K562 (cell line): ENCODE results near the gene PBRM1. TPM values are rescaled to one million over a fixed set of nuclear protein-coding genes. Genes with fewer than 3 reads are reported as not detected.

Source experiments
- ATAC-seq: fragments of 200-7000 bp; cut with Tn5 transposase; 3 replicates; pipeline ENCODE4 v1.9.1; 2020; ENCODE audit warnings: moderate library complexity
- BruUV-seq: library from RNA; stranded (reverse); fragments of 400-500 nt; replicated peaks from 2 replicates; lab custom pipeline; 2021; lab: Mats Ljungman, UMichigan
- CTCF ChIA-PET: fragments of 300-600 bp; formaldehyde crosslinking; extraction: SDS; loops from one replicate; lab custom pipeline; 2021; ENCODE audit warnings: low intra/inter-chr PET ratio; lab: Yijun Ruan, JAX
- POLR2A ChIA-PET: fragments of 300-600, 350-650 bp; sonication (Branson Sonifier 250); formaldehyde crosslinking; extraction: SDS; loops from one replicate; lab custom pipeline; 2021; ENCODE audit warnings: antibody characterized with exemption, inconsistent platforms; lab: Yijun Ruan, JAX
- DNase-seq, 4 experiments: peaks; one replicate each; pipeline versions ENCODE4 v3.0.0 to v3.0.0-alpha.2; 2011 to 2018; ENCODE audit warnings: low spot score in 3 of 4, mixed read lengths in 3 of 4; ENCODE audit errors: extremely low read depth in 1 of 4
- FAIRE-seq: peaks from 2 replicates; lab custom pipeline; 2011; peaks lifted over from hg19 to GRCh38; lab: Jason Lieb, UNC
- H2AFZ ChIP-seq: 2 replicates; pipeline ENCODE4 v1.6.0; 2011; ENCODE audit warnings: low read depth, low read length, control low read depth, inconsistent platforms
- H3K27ac ChIP-seq: fragments of 200-600 bp; 3 replicates; pipeline ENCODE4 v1.8.0; 2011; ENCODE audit warnings: low read depth, mild to moderate bottlenecking, control low read depth, inconsistent platforms, low read length, moderate library complexity, mixed read lengths; ENCODE audit errors: extremely low read depth
- H3K27me3 ChIP-seq, 2 experiments: fragments of 300-600 bp in 1 of 2; 2 replicates in 1 of 2; 3 replicates in 1 of 2; pipeline versions ENCODE4 v1.6.0 to v1.8.0; 2011; ENCODE audit warnings: inconsistent platforms in 2 of 2, low read length in 2 of 2, mild to moderate bottlenecking in 1 of 2, mixed read lengths in 1 of 2, moderate library complexity in 1 of 2; ENCODE audit not compliant: control insufficient read depth in 2 of 2, insufficient read depth in 2 of 2
- H3K36me3 ChIP-seq: fragments of 300-600 bp; 3 replicates; pipeline ENCODE4 v1.8.0; 2011; ENCODE audit warnings: mild to moderate bottlenecking, low read length, inconsistent platforms; ENCODE audit not compliant: control insufficient read depth, insufficient read depth
- H3K4me1 ChIP-seq, 2 experiments: fragments of 200-600 bp in 1 of 2; replicated peaks in 1 of 2; 2 replicates in 1 of 2; 3 replicates in 1 of 2; pipeline versions ENCODE4 v1.5.1 to v1.8.0; 2011; ENCODE audit warnings: inconsistent platforms in 2 of 2, low read length in 2 of 2, mild to moderate bottlenecking in 1 of 2, mixed read lengths in 1 of 2, moderate library complexity in 1 of 2; ENCODE audit not compliant: control insufficient read depth in 2 of 2, insufficient read depth in 2 of 2
- H3K4me2 ChIP-seq: 2 replicates; pipeline ENCODE4 v1.6.1; 2011; ENCODE audit warnings: low read length, control low read depth, inconsistent platforms, mixed read lengths; ENCODE audit not compliant: insufficient read depth
- H3K4me3 ChIP-seq: fragments of 200-600 bp; sonication (generic), shearing (Covaris generic); 2 replicates; pipeline ENCODE4 v1.5.1; 2016; ENCODE audit warnings: control low read depth, inconsistent platforms
- H3K79me2 ChIP-seq: fragments of 200-600 bp; 3 replicates; pipeline ENCODE4 v1.8.0; 2011; ENCODE audit warnings: low read length, inconsistent platforms; ENCODE audit not compliant: control insufficient read depth, insufficient read depth
- H3K9ac ChIP-seq, 2 experiments: 2 replicates each; pipeline versions ENCODE4 v1.6.0 to v1.6.1; 2011; ENCODE audit warnings: low read depth in 2 of 2, low read length in 2 of 2, control low read depth in 1 of 2, inconsistent platforms in 1 of 2, mild to moderate bottlenecking in 1 of 2, mixed read lengths in 1 of 2; ENCODE audit not compliant: insufficient read depth in 1 of 2
- H3K9me1 ChIP-seq: one replicate; pipeline ENCODE4 v1.6.0; 2011; ENCODE audit warnings: inconsistent platforms, mild to moderate bottlenecking, low read length, moderate library complexity; ENCODE audit not compliant: control insufficient read depth, insufficient read depth
- H3K9me3 ChIP-seq: replicated peaks from 2 replicates; pipeline ENCODE4 v1.5.1; 2011; ENCODE audit warnings: low read depth, low read length, inconsistent platforms; ENCODE audit not compliant: control insufficient read depth, insufficient read depth
- H4K20me1 ChIP-seq: replicated peaks from 2 replicates; pipeline ENCODE4 v1.6.1; 2011; ENCODE audit warnings: low read length, inconsistent platforms, mixed read lengths; ENCODE audit not compliant: control insufficient read depth, insufficient read depth
- CC2D1A ChIP-seq: fragments of 450-650 bp; IDR thresholded peaks from 2 replicates; pipeline ENCODE4 v1.6.1; 2017; ENCODE audit warnings: mild to moderate bottlenecking
- GATA2 ChIP-seq: sonication (generic); formaldehyde crosslinking; IDR thresholded peaks from 2 replicates; pipeline ENCODE4 v1.4.0; 2020; ENCODE audit warnings: mild to moderate bottlenecking, missing genetic modification reagents
- HMGN3 ChIP-seq: IDR thresholded peaks from 2 replicates; pipeline ENCODE4 v1.6.1; 2011; ENCODE audit warnings: borderline replicate concordance, low read depth, mild to moderate bottlenecking, mixed read lengths, low read length; ENCODE audit not compliant: insufficient read length; ENCODE audit errors: extremely low read depth
- MTA2 ChIP-seq: fragments of 450-650 bp; IDR thresholded peaks from 2 replicates; pipeline ENCODE4 v1.6.1; 2016; ENCODE audit warnings: low read depth
- RNF2 ChIP-seq: sonication (generic); IDR thresholded peaks from 2 replicates; pipeline ENCODE4 v1.6.1; 2016
- SMARCE1 ChIP-seq: fragments of 450-650 bp; IDR thresholded peaks from 2 replicates; pipeline ENCODE4 v1.7.1; 2016; ENCODE audit warnings: mild to moderate bottlenecking
- ZBTB1 ChIP-seq: sonication (generic); formaldehyde crosslinking; IDR thresholded peaks from 2 replicates; pipeline ENCODE4 v1.8.1; 2023; ENCODE audit warnings: missing genetic modification reagents, low read depth, mild to moderate bottlenecking, borderline replicate concordance
- ZNF239 ChIP-seq: fragments of 250-450 bp; sonication (Bioruptor Pico); IDR thresholded peaks from 2 replicates; pipeline ENCODE4 v1.4.0; 2020; ENCODE audit warnings: mild to moderate bottlenecking
- WGBS: fragments of 100-300 bp; shearing (Covaris generic); methylation state at CpG from one replicate; pipeline ENCODE4 v1.1.6; 2016; ENCODE audit warnings: low coverage, mixed read lengths; ENCODE audit not compliant: insufficient coverage; ENCODE audit errors: missing lambda C conversion rate; 5-methylcytosine and 5-hydroxymethylcytosine counted together
- in situ Hi-C: fragments of 300-500 bp; cut with MboI; formaldehyde crosslinking; loops from 4 replicates; pipeline ENCODE4 v1.15.0; 2018; ENCODE audit warnings: inconsistent platforms, mixed read lengths
- intact Hi-C: fragments of 100-400 bp; cut with micrococcal nuclease; formaldehyde crosslinking; loops from 2 replicates; pipeline ENCODE4 v1.14.2; 2022
- polyA plus RNA-seq, 8 experiments: library from polyadenylated mRNA; depleted of rRNA in 4 of 8; stranded (reverse) in 5 of 8; unstranded in 3 of 8; fragments of >200 nt; fragmentation: Nextera tagmentation in 2 of 8; fragmentation: Illumina TruSeq in 1 of 8; extraction: Ambion mirVana in 2 of 8; extraction: Trizol in 1 of 8; gene quantifications; 2 replicates each; pipeline versions ENCODE4 v1.2.1 to v1.2.3, GENCODE V29; 2011 to 2014; ENCODE audit warnings: inconsistent platforms in 1 of 8, missing spikeins in 1 of 8
- total RNA-seq, 7 experiments: library from RNA; depleted of rRNA in 6 of 7; stranded (reverse); fragments of >200 nt in 6 of 7; fragmentation: Illumina TruSeq in 2 of 7; extraction: Trizol in 2 of 7; gene quantifications; 2 replicates each; pipeline versions ENCODE4 v1.2.1 to v1.2.3, GENCODE V29; 2011 to 2021; ENCODE audit warnings: low replicate concordance in 1 of 7
- TF ChIP-seq, protein P1 (sequence below): fragments of 450-650 bp; formaldehyde crosslinking; IDR thresholded peaks from 2 replicates; pipeline ENCODE4 v1.4.0; 2022; ENCODE audit warnings: missing genetic modification characterization
- TF ChIP-seq, protein P2 (sequence below): sonication (generic); formaldehyde crosslinking; IDR thresholded peaks from 2 replicates; pipeline ENCODE4 v1.8.0; 2023; ENCODE audit warnings: mild to moderate bottlenecking, missing genetic modification reagents

Gene PBRM1
- total and polyA plus RNA-seq, 9 of the 15 experiments (the other 6 are each of a cell fraction or from before 2014, with no cell fraction given): 3.9 to 31.8 (median 19.0) TPM

DNA sequence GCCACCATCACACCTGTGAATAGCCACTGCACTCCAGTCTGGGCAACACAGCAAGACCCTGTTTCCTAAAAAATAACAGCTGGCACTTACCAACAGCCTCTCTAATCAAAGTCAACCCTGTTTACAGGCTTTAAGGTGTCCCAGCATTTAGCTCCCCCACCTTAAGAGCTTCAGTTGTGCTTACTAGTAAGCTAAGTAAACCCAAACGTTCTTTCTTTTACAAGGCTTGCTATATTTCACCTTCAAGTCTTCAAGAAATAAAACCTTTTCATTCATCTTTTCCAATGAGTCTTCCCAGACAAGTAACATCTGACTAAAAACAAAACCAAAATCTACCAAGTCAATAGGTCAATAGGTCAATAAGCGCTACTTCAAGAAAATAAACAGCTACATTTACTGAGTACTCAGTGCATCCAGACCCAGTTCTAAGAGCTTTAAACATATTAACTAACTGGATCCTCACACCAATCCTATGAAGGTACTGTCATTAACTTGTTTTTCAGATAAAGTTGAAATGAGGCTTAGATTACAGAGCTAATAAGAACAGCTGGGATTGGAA is 62.4 kb downstream of the PBRM1 start (continued):
- TF ChIP-seq CC2D1A (no peak), MTA2 (no peak)
- TF ChIP-seq, all 486 proteins: peak for 0

DNA sequence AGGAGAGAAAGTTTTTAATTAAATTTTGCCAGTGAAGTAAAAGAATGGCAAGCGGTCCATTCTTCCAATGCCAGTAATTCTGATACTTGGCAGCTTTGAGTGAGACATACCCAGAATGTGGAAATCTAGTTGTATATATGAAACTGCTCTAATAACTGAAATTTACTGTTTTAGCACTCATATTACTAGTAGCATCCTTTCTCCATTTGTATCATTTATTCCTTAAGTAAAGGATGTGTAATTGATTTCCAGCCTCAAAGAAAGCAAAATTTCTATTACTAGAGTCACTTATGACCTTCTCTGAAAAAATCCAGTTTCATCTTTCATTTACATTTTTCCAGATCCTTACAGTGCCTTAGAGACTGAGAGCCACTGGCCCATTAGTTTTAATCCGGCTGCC is 65.1 kb downstream of the PBRM1 start:
- H3K9ac ChIP-seq: no peak overlapping the region
- intact Hi-C loops (no loop called here), in situ Hi-C loops (no loop called here)
- H3K4me3 ChIP-seq: no peak overlapping the region
- no peaks in the 10 kb centered on the region for H3K4me1 ChIP-seq
- H3K36me3 ChIP-seq: peaks cover 29% of the 10 kb centered on the region; the same call in 2 of the 3 replicates
- POLR2A ChIA-PET: no interaction called here
- DNase-seq (no peak), FAIRE-seq (no peak), ATAC-seq (no peak)
- H3K27me3 ChIP-seq: no peaks in the 10 kb centered on the region
- H3K4me2 ChIP-seq: no peak overlapping the region
- CTCF ChIA-PET: no interaction called here
- H3K9me3 ChIP-seq: no peaks in the 10 kb centered on the region
- 100% methylated on average over 2 of the region's 2 CpGs for WGBS
- no peak overlapping the region for H3K27ac ChIP-seq
- no TSS peak for BruUV-seq
- no peak for TF ChIP-seq ZBTB1 (CRISPR knock-in tag)
- no peak for TF ChIP-seq ZNF239 (CRISPR knock-in tag)
- TF ChIP-seq HMGN3: no peak
- TF ChIP-seq GATA2 (CRISPR knock-in tag): no peak
- TF ChIP-seq RNF2: no peak
- TF ChIP-seq, protein P1, sequence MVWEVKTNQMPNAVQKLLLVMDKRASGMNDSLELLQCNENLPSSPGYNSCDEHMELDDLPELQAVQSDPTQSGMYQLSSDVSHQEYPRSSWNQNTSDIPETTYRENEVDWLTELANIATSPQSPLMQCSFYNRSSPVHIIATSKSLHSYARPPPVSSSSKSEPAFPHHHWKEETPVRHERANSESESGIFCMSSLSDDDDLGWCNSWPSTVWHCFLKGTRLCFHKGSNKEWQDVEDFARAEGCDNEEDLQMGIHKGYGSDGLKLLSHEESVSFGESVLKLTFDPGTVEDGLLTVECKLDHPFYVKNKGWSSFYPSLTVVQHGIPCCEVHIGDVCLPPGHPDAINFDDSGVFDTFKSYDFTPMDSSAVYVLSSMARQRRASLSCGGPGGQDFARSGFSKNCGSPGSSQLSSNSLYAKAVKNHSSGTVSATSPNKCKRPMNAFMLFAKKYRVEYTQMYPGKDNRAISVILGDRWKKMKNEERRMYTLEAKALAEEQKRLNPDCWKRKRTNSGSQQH: no peak
- TF ChIP-seq SMARCE1: no peak
- TF ChIP-seq, protein P2, sequence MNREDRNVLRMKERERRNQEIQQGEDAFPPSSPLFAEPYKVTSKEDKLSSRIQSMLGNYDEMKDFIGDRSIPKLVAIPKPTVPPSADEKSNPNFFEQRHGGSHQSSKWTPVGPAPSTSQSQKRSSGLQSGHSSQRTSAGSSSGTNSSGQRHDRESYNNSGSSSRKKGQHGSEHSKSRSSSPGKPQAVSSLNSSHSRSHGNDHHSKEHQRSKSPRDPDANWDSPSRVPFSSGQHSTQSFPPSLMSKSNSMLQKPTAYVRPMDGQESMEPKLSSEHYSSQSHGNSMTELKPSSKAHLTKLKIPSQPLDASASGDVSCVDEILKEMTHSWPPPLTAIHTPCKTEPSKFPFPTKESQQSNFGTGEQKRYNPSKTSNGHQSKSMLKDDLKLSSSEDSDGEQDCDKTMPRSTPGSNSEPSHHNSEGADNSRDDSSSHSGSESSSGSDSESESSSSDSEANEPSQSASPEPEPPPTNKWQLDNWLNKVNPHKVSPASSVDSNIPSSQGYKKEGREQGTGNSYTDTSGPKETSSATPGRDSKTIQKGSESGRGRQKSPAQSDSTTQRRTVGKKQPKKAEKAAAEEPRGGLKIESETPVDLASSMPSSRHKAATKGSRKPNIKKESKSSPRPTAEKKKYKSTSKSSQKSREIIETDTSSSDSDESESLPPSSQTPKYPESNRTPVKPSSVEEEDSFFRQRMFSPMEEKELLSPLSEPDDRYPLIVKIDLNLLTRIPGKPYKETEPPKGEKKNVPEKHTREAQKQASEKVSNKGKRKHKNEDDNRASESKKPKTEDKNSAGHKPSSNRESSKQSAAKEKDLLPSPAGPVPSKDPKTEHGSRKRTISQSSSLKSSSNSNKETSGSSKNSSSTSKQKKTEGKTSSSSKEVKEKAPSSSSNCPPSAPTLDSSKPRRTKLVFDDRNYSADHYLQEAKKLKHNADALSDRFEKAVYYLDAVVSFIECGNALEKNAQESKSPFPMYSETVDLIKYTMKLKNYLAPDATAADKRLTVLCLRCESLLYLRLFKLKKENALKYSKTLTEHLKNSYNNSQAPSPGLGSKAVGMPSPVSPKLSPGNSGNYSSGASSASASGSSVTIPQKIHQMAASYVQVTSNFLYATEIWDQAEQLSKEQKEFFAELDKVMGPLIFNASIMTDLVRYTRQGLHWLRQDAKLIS (CRISPR knock-in tag): no peak
- no peaks in the 10 kb centered on the region for H3K9me1 ChIP-seq
- H4K20me1 ChIP-seq: no peaks in the 10 kb centered on the region
- H3K79me2 ChIP-seq: no peaks in the 10 kb centered on the region
- no peak overlapping the region for H2AFZ ChIP-seq
